Measurements from ENCODE around the gene GAB1.

Gene GAB1

DNA sequence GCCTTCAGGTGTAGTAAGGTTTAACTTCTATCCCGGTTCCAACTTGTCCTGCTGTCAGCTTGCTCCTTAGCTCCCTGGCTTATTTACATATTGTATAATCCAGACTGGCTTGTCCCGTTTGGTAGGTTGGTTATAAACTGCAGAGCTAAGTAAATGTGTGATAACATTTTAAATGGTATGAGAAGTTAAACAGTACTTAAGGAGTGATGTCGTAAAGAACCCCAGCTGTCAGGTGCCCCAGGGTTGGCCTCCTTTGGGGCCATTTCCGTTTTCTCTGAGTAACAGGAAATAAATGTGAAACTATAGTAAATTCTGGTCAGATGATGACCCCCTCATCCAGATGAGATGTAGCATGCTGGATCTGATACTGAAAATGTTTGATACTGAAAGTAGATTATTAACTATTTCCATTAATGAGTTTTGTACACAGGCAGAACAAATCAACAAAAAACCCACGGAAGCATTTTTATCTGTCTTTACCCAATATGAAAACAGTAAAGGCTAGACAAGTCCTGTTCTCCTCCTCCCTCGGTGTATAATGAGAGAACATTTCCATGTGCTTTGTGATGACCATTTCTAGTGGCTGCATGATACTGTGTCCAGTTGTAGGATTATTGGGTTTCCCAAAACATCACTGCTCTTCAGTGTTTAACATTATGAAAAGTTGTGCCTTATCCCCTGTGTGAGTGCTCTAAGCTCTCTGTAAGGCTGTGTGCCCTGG is 22.4 kb downstream of the GAB1 start:
- DNase-seq (ENCODE audit: low spot score): no peak

DNA sequence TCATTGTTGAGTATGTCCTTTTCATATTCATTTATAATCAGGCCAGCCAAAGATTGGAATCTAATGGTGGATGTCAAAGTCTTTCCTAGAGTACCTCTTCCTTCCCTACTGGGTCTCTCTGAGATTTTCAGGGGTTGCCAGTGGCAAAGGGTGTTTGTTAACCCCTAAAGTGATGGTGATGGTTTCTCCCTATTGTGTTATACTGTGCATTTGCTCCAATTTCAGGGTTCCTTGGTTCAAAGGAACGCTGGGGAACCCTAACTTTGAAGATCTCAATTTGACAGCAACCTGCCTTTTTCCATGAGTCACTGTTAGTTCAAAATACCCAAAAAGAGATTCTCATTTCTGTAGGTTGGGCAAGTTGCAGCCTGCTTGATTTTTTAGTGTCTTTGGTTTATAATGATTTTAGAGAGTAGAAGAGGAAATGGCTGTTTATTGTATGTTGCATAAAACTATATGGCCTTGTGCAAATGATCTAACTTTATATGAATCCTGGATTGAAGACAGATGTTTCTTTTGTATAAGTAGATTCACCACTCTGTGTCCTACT is 23.0 kb downstream of the GAB1 start:
- no peak for DNase-seq (ENCODE audit: low spot score)

DNA sequence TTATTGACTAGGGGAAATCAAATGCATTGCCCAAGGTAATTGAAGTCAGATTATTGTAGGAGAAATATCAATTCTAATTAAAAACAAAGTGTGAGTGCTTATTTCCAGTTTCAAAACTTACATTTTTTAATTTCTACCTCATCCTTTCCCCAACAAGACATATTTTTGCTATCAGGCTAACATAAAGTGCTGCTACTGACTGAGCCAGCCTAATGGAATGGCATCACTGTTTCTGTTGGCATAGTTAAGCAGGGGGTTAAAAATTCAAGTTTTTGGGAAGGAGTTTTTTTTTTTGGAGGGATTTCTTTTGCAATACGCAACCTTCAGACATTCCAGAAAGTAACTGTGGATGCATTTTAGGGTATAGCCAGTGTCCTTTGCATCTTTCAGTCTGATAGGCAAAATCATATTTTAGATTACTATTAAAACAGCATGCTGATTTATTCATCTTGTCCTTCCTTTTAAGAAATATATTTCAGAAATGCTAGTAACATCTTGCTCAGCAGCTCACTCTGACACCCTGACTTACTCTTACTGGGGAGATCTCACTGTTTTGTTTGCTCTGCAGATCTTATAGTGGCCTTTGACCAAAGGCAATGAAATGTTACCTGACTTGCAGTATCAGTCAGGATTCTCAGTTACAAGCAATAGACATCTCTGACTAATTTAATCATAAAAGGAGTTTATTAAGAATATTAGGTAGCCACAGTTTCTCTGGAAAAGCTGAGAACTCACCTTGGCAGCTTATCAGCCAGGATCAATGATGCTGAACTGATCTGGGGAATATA is 24.4 kb downstream of the GAB1 start:
- DNase-seq (ENCODE audit: low spot score): no peak

DNA sequence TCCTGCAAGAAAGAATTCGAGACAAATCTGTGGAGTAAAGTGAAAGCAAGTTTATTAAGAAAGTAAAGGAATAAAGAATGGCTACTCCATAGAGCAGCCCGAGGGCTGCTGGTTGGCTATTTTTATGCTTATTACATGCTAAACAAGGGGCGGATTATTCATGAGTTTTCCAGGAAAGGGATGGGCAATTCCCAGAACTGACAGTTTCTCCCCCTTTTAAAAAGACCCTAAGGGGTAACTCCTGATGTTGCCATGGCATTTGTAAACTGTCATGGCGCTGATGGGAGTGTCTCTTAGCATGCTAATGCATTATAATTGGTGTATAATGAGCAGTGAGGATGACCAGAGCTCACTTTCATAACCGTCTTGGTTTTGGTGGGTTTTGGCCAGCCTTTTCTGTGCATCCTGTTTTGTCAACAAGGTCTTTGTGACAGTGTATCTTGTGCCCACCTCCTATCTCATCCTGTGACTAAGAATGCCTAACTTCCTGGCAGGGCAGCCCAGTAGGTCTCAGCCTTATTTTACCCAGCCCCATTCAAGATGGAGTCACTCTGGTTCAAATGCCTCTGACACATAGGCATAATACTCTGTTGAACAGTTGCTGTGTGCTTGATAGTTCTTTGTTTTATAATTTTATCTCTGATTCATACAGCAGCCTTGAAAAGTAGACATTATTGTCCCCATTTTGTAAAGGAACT is 25.8 kb downstream of the GAB1 start:
- no peak for DNase-seq (ENCODE audit: low spot score)

DNA sequence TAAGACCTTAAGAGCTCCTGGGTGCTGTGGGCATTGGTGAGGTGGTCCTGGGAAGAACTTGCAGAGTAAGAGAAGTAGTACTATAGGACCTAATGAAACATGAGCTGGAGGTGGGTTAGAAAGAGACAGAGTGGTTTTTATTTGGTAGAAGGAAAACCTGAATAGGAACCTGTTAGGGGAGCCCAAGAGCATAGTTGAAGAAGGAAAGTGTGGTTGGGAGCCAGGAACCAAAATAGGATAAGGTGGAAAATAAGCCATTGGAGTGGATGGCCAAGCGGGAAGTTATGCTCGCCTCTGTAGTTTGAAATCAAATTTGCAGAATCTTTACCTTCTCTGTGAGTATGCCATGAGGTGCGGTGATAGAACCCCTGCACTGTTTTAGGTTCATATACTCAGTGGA is 26.7 kb downstream of the GAB1 start:
- no peak for DNase-seq (ENCODE audit: low spot score)

DNA sequence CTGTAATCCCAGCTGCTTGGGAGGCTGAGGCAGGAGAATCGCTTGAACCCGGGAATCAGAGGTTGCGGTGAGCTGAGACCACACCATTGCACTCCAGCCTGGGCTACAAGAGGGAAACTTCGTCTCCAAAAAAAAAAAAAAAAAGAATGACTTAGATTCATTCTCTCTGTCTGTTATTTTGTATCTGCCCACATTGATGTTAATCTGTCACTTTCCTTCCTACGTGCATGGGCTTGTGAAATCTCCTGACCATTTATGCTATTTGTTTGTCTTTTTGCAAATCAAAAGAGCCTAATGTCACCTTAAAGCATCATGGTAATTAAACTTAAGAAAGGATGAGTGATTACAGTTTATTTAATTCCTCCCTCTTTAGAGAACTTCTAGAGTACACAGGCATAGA is 27.4 kb downstream of the GAB1 start:
- no peak for DNase-seq (ENCODE audit: low spot score)

DNA sequence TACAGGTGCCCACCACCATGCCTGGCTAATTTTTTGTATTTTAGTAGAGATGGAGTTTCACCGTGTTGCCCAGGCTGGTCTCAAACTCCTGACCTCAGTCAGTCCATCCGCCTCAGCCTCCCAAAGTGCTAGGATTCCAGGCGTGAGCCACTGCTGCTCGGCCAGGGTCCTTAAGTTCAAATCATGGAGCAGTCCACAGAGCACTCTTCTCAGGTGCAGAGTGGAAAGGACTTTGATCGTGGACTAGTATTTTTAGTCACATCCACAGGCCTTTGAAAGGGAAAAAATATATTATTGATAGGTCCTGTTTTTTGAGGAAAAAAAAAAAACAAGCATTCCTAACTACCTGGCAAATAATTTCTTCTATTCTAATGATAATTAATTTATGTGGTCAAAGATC is 31.2 kb downstream of the GAB1 start:
- DNase-seq (ENCODE audit: low spot score): no peak

DNA sequence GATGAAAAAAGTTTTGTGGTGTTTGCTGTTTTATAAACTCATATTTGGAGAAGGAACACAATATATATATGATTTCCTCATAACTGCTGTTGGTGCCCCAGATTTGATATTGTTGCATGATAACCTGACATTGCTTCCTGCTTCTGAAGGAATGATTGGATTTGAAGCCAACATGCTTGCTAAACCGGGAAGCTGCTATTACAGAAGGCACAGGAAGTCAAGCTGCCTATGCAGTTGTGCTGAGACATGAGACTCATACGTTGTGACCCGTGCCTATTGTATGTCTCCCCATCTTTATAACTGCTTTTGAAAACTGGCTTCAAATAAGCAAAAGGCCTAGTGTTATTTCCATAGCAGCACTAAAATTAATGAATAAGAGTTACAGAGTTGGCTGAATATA is 32.9 kb downstream of the GAB1 start:
- no peak for DNase-seq (ENCODE audit: low spot score)

DNA sequence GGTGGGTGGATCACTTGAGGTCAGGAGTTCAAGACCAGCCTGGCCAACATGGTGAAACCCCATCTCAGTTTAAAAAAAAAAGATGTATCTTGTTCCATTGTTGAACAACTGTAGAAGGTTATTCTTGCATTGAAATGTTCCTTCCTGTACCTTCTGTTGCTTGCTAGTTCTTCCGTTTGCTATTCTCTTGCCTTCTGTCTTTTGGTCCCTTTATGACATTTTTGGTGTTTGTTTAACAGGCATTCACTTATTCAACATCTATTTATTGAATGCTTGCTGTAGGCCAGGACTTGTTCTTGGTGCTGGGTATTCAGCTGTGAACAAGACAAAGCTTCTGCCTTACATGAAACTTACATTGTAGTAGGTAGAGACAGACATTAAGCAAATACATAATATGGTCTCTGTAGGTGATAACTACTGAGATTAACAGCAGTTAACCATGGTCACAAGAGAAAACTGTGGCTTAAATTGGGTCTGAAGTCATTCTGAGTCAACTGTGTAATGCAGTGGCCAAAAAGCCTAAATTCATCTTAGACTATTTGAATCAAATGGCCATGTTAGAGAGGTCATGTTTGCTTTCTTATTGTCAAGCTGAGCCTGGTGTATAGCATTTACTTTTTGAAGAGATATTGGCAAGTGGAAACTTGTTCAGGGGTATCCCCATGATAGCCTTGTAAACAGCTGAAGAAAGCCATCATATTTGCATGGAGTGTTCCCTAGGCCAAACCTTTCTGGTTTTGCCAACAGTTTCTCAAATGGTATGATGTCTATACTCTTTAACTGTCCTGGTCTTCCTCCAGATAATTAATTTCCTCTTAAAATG is 35.6 kb downstream of the GAB1 start:
- DNase-seq (ENCODE audit: low spot score): no peak

DNA sequence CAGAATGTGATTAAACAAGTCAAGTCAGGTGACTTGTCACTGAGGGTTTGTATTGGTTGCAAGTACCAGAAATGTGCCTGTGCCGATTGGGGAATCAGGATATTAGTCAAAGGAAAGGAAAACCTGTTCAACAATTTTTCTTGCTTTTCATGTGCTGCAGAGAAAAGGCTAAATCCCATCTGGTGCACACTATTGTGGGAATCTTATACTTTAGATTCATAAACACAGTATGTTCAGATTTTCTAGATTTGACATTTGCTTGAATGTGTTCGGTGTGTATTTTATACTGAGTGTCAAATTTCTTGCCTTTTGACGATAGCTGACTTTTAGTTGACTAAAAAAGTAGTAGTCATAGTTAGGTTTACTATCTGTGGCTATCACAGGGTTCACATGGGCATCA is 37.6 kb downstream of the GAB1 start:
- DNase-seq (ENCODE audit: low spot score): no peak

DNA sequence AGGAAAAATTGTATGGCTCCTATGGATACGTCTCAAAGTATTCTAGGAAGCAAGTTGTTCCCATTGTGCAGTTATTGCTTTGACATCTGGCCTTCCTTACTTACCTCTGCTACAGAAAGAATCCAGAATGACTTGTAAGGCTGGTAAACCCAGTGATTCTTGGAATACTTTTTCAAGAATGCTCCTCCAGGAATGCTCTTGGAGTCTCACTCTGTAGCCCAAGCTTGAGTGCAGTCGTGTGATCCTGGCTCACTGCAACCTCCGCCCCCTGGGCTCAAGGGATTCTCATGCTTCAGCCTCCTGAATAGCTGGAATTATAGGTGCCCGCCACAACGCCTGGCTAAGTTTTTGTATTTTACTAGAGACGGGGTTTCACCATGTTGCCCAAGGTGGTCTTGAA is 38.1 kb downstream of the GAB1 start:
- DNase-seq (ENCODE audit: low spot score): no peak

DNA sequence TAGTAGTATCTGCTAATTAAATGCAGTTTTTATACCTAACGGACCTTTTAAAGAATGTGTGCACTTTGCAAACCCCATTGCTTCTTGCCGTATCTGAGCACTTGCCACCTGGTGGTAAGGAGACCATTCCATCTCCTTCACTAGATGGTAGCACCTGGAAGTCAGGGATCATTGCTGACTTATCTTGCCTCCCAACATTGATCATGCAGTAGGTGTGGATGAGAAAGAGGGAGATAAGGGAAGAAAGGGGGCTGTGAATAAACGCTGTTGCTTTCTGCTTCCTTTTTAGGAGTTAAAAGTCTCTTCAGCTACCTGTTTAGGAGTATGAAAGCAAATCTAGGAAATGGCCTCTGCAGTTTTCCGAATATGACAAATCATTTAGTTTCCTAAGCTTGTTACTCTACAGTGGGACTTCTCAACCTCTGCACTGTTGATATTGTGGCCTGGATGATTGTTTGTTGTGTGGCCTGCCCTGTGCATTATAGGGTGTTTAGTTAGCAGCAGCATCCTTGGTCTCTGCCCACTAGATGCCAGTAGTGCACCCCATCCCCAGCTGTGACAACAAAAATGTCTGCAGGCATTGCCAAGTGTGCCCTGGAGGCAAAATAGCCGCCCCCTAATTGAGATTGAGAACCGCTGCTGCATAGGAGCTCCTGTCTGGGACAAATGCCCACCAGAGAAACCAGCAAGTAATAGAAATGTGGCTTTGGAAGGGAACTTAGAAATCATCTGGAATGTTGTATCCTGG is 38.8 kb downstream of the GAB1 start:
- DNase-seq (ENCODE audit: low spot score): peak; percentile 57

DNA sequence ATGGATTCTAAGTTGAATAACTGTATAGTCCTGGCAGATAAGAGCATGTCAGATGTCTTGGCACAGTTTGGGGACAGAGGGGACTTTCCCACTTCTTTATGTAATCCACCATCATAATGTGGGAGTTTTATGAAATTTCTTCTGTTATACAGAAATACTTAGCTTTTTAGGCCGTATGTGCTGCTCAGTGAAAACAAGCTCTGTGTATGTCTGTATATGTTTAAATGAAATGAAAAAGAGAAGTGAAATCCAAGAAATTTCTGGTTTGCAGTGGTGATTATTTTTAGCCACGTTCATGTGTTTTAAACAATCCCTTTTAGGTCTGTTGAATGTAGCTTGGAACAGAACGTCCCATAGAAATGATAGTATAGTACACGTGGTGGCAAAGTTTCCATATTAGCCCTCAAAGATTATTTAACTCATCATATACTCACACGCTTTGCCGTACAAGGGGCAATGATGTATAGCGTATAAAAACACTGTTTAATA is 41.0 kb downstream of the GAB1 start:
- no peak for DNase-seq (ENCODE audit: low spot score)

DNA sequence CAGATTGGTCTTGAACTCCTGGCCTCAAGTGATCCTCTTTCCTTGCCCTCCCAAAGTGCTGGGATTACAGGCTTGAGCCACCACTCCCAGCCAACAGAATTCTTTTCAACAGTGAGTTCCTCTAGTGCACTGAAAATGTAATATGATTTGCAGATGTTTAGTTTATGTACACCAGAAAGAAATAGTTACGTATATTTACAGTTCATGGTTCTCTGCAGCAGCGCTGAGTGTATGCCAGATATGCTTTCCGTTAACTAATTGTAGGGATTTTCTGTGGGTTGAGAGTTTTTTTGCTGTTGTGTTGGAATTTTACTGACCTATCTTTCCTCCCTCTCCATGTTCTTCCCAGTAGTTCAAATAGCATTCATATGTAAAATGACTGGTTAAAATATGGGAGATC is 44.0 kb downstream of the GAB1 start:
- no peak for DNase-seq (ENCODE audit: low spot score)

DNA sequence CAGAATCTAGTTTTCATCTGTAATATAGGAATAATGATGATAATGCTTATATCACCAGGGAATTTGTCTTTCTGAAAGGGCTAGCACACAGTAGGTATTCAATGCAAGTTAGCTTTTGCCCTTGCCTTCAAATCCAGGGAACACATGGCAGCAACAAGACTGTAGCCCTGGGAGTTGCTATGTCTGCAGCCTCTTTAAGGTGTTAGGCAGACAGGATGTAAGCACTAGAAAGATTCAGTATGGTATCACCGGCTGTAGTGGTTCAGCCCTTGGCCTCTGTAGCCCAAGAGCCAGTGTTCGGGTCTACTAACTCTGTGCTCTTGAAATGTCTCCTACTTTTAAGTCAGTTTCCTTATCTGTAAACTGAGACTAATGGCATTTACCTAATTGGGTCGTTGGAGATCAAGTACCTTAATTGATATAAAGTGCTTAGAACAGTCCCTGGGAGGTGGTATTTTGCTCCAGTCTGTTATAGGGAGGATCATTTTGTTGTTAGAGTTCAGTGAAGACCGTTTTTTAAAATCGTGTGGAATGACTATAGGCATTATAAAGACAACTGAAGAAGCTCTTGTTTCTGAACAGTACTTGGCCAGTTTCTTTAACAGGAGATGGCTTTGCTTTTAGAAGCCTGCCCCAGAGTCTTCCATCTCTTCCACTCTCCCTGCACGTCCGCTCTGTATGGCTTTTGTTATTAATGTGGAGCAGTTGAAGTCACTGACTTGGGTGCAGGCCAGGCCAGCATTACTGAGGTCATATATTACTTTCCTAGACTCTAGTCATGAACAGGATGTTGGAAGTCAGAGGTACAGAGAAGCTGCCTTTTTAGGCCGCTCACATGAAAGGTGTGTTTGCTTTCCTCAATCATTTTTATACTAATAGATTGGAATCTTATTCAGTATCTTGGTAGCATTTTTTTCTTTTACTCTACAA is 44.8 kb downstream of the GAB1 start:
- no peak for DNase-seq (ENCODE audit: low spot score)

DNA sequence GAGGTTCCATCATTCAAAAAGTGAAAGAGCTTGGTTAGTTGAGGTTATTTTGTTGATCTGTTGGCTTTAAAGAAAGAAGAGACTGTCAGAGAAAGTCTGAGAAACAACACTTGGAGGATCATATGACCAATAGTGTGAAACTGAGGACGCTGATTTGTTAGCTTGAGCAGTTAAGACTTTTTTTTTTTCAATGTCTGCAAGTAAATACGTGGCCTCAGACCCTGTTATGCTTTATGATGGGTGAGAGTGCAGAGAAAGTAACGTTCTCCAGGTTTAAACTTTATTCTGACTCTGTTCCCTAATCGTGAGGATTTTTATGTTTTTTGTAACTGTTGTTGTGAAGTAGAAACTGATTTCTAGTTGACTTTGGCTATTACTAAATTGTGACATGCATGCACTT is 45.9 kb downstream of the GAB1 start:
- no peak for DNase-seq (ENCODE audit: low spot score)

DNA sequence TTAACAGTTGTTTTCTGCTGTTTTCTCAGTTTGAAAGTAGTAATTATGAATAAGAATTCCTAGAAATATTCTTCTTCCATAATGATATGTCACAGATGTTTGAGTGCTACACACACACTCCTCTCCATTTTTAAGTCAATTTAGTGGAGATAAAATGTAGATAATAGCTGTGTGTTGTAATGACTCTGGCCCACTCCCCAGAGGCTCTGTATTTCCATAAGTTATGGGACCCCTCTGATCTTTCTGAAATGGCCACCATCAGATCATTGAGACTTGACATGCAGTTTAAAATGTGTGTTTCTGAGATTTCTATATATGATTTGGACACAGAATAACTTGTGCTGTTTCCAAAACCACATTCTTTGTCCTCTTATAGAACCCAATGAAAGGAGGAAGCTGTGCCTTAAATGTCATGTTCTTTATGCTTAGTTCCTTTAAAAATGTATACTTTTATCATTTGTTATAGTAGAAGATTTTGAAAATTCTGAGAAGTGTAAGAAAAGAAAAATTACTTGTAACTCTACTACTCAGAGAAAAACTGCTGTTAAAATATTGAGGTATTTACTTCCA is 46.4 kb downstream of the GAB1 start:
- DNase-seq (ENCODE audit: low spot score): no peak

DNA sequence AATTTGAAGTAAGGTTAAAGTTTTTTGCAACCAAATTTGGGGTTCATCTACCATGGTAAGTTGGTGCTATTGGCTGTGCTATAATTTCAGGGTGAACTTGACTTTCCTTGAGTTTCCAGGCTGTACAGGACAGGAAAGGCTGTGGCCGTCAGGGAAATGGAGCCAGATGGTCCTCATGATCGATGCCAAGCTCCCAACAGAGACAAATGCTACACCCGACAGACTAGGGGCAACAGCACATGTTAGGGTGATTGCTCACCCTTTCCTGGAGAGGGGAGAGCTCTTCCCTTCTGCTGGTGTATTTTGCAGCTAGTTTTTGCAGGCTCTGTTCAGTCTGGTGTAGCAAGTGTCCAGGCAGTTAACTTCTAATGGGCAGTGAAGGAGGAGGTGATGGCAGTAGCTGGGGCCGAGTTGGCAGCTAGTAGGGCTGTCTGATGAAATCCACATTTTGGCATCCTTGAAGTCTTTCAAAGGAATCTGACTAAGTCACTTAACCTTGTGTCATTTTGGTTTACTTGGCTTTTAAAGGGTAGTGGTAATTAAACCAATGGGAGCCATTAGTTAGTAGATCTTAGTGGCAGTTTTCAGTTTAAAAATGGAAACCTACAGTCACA is 47.8 kb downstream of the GAB1 start:
- DNase-seq (ENCODE audit: low spot score): no peak

DNA sequence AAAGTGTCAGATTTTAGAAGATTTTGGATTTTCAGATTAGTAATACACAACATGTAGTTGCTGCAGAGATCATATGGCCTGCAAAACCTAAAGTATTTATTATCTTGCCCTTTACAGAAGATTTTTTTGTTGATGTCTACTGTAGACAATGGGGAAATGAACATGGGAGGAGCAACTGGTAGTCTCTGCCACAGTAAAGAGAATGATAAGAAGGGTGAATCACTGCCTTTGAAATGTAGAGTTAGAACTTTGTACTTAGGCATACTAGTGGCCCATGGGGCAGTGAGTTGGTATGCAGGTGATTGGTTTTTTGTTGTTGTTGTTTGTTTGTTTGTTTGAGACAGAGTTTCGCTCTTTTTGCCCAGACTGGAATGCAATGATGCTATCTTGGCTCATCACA is 50.1 kb downstream of the GAB1 start:
- no peak for DNase-seq (ENCODE audit: low spot score)
